DOHH2 (cell line): Measurements from ENCODE around the gene LAMA2.

Source experiments
- CTCF ChIP-seq: fragments of 200-600 bp; sonication (generic); IDR thresholded peaks from one replicate; pipeline ENCODE4 v1.5.1; 2014; ENCODE audit warnings: antibody characterized with exemption, mild to moderate bottlenecking, low read depth, low read length; ENCODE audit not compliant: poor library complexity, severe bottlenecking
- EZH2phosphoT487 ChIP-seq: fragments of 200-600 bp; sonication (generic); IDR thresholded peaks from 2 replicates; pipeline ENCODE4 v1.6.1; 2017; ENCODE audit warnings: borderline replicate concordance, mild to moderate bottlenecking, antibody characterized with exemption, low read length, moderate library complexity, mixed read lengths

GRCh38 chr6:129239825-129240491 is 357.0 kb downstream of the LAMA2 start:
- TF ChIP-seq CTCF (no peak), EZH2phosphoT487 (no peak)
